HCT116 (cell line): ENCODE results near the gene CTCF. TPM values are rescaled to one million over a fixed set of nuclear protein-coding genes. Genes with fewer than 3 reads are reported as not detected.

Experiments used
- ATAC-seq: fragments of 200-7000 bp; cut with Tn5 transposase; 2 replicates; pipeline ENCODE4 v1.9.1; 2020; ENCODE audit warnings: mild to moderate bottlenecking, moderate library complexity
- BruUV-seq: library from RNA; stranded (reverse); fragments of 400-500 nt; replicated peaks from 2 replicates; lab custom pipeline; 2021; lab: Mats Ljungman, UMichigan
- CTCF ChIA-PET: fragments of 300-600 bp; sonication (Branson Sonifier 250); formaldehyde crosslinking; loops from one replicate; lab custom pipeline; 2021; ENCODE audit warnings: antibody characterized with exemption; lab: Charles Lee
- POLR2A ChIA-PET: fragments of 300-600, 350-600 bp; sonication (Branson Sonifier 250); formaldehyde crosslinking; loops from one replicate; lab custom pipeline; 2021; ENCODE audit warnings: antibody characterized with exemption; lab: Charles Lee
- RAD21 ChIA-PET, 2 experiments: fragments of 300-600 bp; sonication (Branson Sonifier 250); formaldehyde crosslinking; loops; one replicate each; lab custom pipeline; 2023; ENCODE audit warnings: low total read pairs in 2 of 2; ENCODE audit not compliant: uncharacterized antibody in 2 of 2, unreplicated experiment in 2 of 2, low non-redundant PET in 1 of 2; lab: Charles Lee
- DNase-seq: peaks from one replicate; pipeline ENCODE4 v3.0.0-alpha.2; 2010; ENCODE audit warnings: low read depth, low spot score
- H2AFZ ChIP-seq: fragments of 200-600 bp; shearing (Covaris generic), sonication (generic); 2 replicates; pipeline ENCODE4 v1.6.1; 2017; ENCODE audit warnings: low read depth, mixed run types, mixed read lengths, antibody characterized with exemption, low read length; ENCODE audit not compliant: poor library complexity, severe bottlenecking
- H3K27ac ChIP-seq: 2 replicates; pipeline ENCODE4 v1.5.1; 2012; ENCODE audit warnings: low read depth, low read length
- H3K27me3 ChIP-seq: fragments of 200-600 bp; sonication (generic); 2 replicates; pipeline ENCODE4 v1.6.1; 2016; ENCODE audit warnings: mixed run types, low read length, mixed read lengths; ENCODE audit not compliant: insufficient read depth
- H3K36me3 ChIP-seq, 2 experiments: fragments of 200-500 bp in 1 of 2; fragments of 200-600 bp in 1 of 2; sonication (Bioruptor generic) in 1 of 2; sonication (generic) in 1 of 2; 2 replicates each; pipeline versions ENCODE4 v1.5.1 to v1.6.1; 2014 to 2016; ENCODE audit warnings: low read length in 2 of 2, inconsistent platforms in 1 of 2, mixed read lengths in 1 of 2, mixed run types in 1 of 2; ENCODE audit not compliant: insufficient read depth in 2 of 2, control insufficient read depth in 1 of 2
- H3K4me1 ChIP-seq, 2 experiments: fragments of 200-600 bp in 1 of 2; sonication (generic) in 1 of 2; 2 replicates each; pipeline versions ENCODE4 v1.5.1 to v1.6.1; 2012 to 2017; ENCODE audit warnings: low read length in 2 of 2, inconsistent platforms in 1 of 2, mild to moderate bottlenecking in 1 of 2, mixed read lengths in 1 of 2, mixed run types in 1 of 2, moderate library complexity in 1 of 2; ENCODE audit not compliant: insufficient read depth in 2 of 2, control insufficient read depth in 1 of 2
- H3K4me2 ChIP-seq: fragments of 200-600 bp; sonication (generic); 2 replicates; pipeline ENCODE4 v1.6.1; 2017; ENCODE audit warnings: mixed run types, low read length, mixed read lengths
- H3K4me3 ChIP-seq, 2 experiments: fragments of 200-600 bp in 1 of 2; sonication (generic) in 1 of 2; replicated peaks in 1 of 2; 2 replicates each; pipeline ENCODE4 v1.5.1; 2011 to 2016; ENCODE audit warnings: low read length in 2 of 2, control low read depth in 1 of 2, low read depth in 1 of 2, mild to moderate bottlenecking in 1 of 2, mixed read lengths in 1 of 2, mixed run types in 1 of 2
- H3K79me2 ChIP-seq: fragments of 200-600 bp; sonication (generic); 2 replicates; pipeline ENCODE4 v1.6.1; 2017; ENCODE audit warnings: mild to moderate bottlenecking, mixed run types, low read length, moderate library complexity, mixed read lengths; ENCODE audit not compliant: insufficient read depth
- H3K9ac ChIP-seq: fragments of 200-600 bp; sonication (generic); 2 replicates; pipeline ENCODE4 v1.6.1; 2016; ENCODE audit warnings: low read length, mixed read lengths
- H3K9me2 ChIP-seq: fragments of 200-600 bp; sonication (generic), shearing (Covaris generic); 2 replicates; pipeline ENCODE4 v1.6.1; 2017; ENCODE audit warnings: mixed run types, mild to moderate bottlenecking, moderate library complexity; ENCODE audit not compliant: insufficient read depth
- H3K9me3 ChIP-seq, 2 experiments: fragments of 200-500 bp in 1 of 2; fragments of 200-600 bp in 1 of 2; sonication (Bioruptor generic) in 1 of 2; sonication (generic) in 1 of 2; 2 replicates each; pipeline ENCODE4 v1.6.1; 2014 to 2017; ENCODE audit warnings: low read length in 2 of 2, mixed read lengths in 2 of 2, inconsistent platforms in 1 of 2, low read depth in 1 of 2, mild to moderate bottlenecking in 1 of 2, mixed run types in 1 of 2, moderate library complexity in 1 of 2; ENCODE audit not compliant: control insufficient read depth in 1 of 2, insufficient read depth in 1 of 2
- H4K20me1 ChIP-seq: fragments of 200-600 bp; sonication (generic), shearing (Covaris generic); 2 replicates; pipeline ENCODE4 v1.6.1; 2017; ENCODE audit warnings: mixed run types, mild to moderate bottlenecking, moderate library complexity; ENCODE audit not compliant: insufficient read depth
- MAX ChIP-seq: IDR thresholded peaks from 2 replicates; pipeline ENCODE4 v1.6.1; 2012
- SP1 ChIP-seq: IDR thresholded peaks from 2 replicates; pipeline ENCODE4 v1.6.1; 2012; ENCODE audit warnings: low read depth
- ZNF274 ChIP-seq: fragments of 200-500 bp; sonication (Bioruptor generic); IDR thresholded peaks from 2 replicates; pipeline ENCODE4 v1.6.1; 2014; ENCODE audit warnings: mild to moderate bottlenecking, low read depth, low read length, inconsistent platforms
- intact Hi-C: fragments of 100-400 bp; cut with micrococcal nuclease; formaldehyde crosslinking; loops from 2 replicates; pipeline ENCODE4 v1.10.0; 2022
- total RNA-seq: library from RNA; stranded (reverse); gene quantifications from one replicate; pipeline ENCODE4 v1.2.1, GENCODE V29; 2021; ENCODE audit not compliant: unreplicated experiment
- TF ChIP-seq, protein P1 (sequence below): IDR thresholded peaks from 2 replicates; pipeline ENCODE4 v1.6.1; 2011; ENCODE audit warnings: mild to moderate bottlenecking, low read length, moderate library complexity; ENCODE audit not compliant: insufficient replicate concordance; ENCODE audit errors: extremely low read depth

CTCF gene
- total RNA-seq, 1 experiment from 2014 or later, result 48.3 TPM

DNA sequence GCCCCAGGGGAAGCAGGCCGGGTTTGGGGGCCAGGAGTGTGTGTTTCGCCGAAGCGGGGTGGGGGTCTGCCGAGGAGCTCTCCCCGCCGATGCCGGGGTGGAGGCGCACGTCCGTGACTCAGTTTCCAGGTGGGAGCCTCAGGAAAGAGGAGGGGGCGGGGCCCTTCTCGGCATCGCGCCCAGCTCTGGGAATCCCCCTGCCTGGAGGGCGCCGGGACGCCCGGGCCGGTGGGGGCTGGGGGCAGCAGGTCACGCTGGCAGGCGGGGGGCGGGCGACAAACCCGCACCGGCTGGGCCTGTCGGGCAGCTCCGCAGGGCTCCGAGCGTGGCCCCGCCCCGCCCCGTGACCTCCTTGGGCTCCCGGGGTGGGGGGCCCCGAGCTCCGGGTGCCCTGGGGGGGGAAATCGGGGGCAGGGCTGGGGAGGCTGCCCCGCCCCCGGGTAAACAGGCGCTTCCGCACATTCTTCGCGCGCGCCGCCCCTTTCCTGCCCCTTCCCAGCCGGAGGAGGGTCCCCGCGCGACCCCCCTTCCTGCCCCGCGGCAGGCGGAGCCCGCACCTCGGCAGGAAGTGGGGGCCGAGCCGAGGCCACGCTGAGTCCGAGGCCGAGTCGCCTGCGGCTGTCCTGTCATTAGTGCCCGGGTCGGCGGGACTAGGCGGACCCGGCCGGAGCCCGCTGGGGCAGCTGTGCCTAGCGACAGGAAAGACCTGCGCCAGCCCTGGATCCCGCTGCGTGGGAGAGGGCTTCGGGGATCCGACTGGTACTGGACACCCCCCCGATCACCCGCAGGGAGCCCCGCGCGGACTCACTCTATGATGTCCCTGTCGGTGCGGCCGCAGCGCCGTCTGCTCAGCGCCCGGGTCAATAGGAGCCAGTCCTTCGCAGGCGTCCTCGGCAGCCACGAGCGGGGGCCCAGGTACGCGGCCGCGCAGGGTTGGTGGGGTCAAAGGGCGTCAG, 24.4 kb upstream of the CTCF start:
- Histone ChIP-seq H3K9me2 (no peaks in the 10 kb centered on the region), H3K27me3 (no peaks in the 10 kb centered on the region), H4K20me1 (no peaks in the 10 kb centered on the region), H3K79me2 (peaks cover 19% of the 10 kb centered on the region; the same call in 1 of the 2 replicates), H3K9me3 (no peaks in the 10 kb centered on the region), H2AFZ (no peak overlapping the region), H3K36me3 (peaks cover 4 to 23% of the 10 kb centered on the region in 2 experiments), H3K9ac (no peak overlapping the region), H3K4me3 (no peak overlapping the region), H3K4me1 (peaks cover 0 to 12% of the 10 kb centered on the region in 2 experiments; a peak in 1 of 4 replicates), H3K27ac (no peak overlapping the region), H3K4me2 (no peak overlapping the region)
- ATAC-seq (no peak), DNase-seq (no peak)
- POLR2A ChIA-PET, result interaction anchor here (0.6 kb wide), 1 partner anchor 101 kb away, joined by 3 read pairs; no protein-coding TSS in a partner anchor
- CTCF ChIA-PET, result no interaction called here
- BruUV-seq, result no TSS peak
- intact Hi-C loops, result no loop called here
- TF ChIP-seq MAX, result no peak
- TF ChIP-seq, protein P1, sequence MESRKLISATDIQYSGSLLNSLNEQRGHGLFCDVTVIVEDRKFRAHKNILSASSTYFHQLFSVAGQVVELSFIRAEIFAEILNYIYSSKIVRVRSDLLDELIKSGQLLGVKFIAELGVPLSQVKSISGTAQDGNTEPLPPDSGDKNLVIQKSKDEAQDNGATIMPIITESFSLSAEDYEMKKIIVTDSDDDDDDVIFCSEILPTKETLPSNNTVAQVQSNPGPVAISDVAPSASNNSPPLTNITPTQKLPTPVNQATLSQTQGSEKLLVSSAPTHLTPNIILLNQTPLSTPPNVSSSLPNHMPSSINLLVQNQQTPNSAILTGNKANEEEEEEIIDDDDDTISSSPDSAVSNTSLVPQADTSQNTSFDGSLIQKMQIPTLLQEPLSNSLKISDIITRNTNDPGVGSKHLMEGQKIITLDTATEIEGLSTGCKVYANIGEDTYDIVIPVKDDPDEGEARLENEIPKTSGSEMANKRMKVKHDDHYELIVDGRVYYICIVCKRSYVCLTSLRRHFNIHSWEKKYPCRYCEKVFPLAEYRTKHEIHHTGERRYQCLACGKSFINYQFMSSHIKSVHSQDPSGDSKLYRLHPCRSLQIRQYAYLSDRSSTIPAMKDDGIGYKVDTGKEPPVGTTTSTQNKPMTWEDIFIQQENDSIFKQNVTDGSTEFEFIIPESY, result no peak
- no peak for TF ChIP-seq SP1
- no peak for TF ChIP-seq ZNF274
- RAD21 ChIA-PET, result interaction anchor here in 1 of 2 experiments (0.6 kb wide), 1 partner anchor 23 kb away, joined by 3 read pairs; no protein-coding TSS in a partner anchor
